ENCODE measurements around the gene RPL22. TPM values are rescaled to one million over a fixed set of nuclear protein-coding genes. Genes with fewer than 3 reads are reported as not detected.

Gene RPL22
- total RNA-seq, 3 donors from 2014 or later, result 210 to 329 (median 306) TPM

GRCh38 chr1:6142036-6142621 lies 57.3 kb downstream of the RPL22 start:
- H3K27me3 ChIP-seq, result peaks cover 0 to 8% of the 10 kb centered on the region in 2 donors
- H3K36me3 ChIP-seq, result no peaks in the 10 kb centered on the region
- no peak overlapping the region for H3K4me3 ChIP-seq
- DNase-seq (ENCODE audit: low spot score in 2 of 2), result no peak
- no peaks in the 10 kb centered on the region for H3K9me3 ChIP-seq
- intact Hi-C loops (cut with DNase I; ENCODE audit: low total_unique reads), result no loop called here
- no peaks in the 10 kb centered on the region for H3K4me1 ChIP-seq
- no peak overlapping the region for H3K27ac ChIP-seq
- TF ChIP-seq CTCF (IDR thresholded peaks at IDR 0.05), result no peak

GRCh38 chr1:6141592-6141991 lies 57.8 kb downstream of the RPL22 start:
- no peaks in the 10 kb centered on the region for H3K9me3 ChIP-seq
- no peak overlapping the region for H3K4me3 ChIP-seq
- DNase-seq (ENCODE audit: low spot score in 2 of 2), result no peak
- H3K36me3 ChIP-seq, result no peaks in the 10 kb centered on the region
- TF ChIP-seq CTCF (IDR thresholded peaks at IDR 0.05), result no peak
- no peak for TF ChIP-seq POLR2AphosphoS5 (IDR thresholded peaks at IDR 0.05)
- TF ChIP-seq POLR2A (IDR thresholded peaks at IDR 0.05), result no peak
- H3K27ac ChIP-seq, result no peak overlapping the region
- no peaks in the 10 kb centered on the region for H3K4me1 ChIP-seq
- intact Hi-C loops (cut with DNase I; ENCODE audit: low total_unique reads), result no loop called here
- H3K27me3 ChIP-seq, result peaks cover 0 to 3% of the 10 kb centered on the region in 2 donors

- no peak for DNase-seq (ENCODE audit: low spot score in 2 of 2)
- TF ChIP-seq CTCF (IDR thresholded peaks at IDR 0.05) (no peak), POLR2A (IDR thresholded peaks at IDR 0.05) (no peak), POLR2AphosphoS5 (IDR thresholded peaks at IDR 0.05) (no peak)
These were observed 59.0 kb downstream of the RPL22 start for GRCh38 chr1:6140413-6140812.

GRCh38 chr1:6137758-6138157 lies 61.6 kb downstream of the RPL22 start:
- intact Hi-C loops (cut with DNase I; ENCODE audit: low total_unique reads), result no loop called here
- Histone ChIP-seq H3K27me3 (no peaks in the 10 kb centered on the region), H3K4me3 (no peak overlapping the region), H3K4me1 (no peaks in the 10 kb centered on the region), H3K9me3 (no peaks in the 10 kb centered on the region), H3K27ac (no peak overlapping the region), H3K36me3 (no peaks in the 10 kb centered on the region)
- DNase-seq (ENCODE audit: low spot score in 2 of 2), result no peak
- TF ChIP-seq CTCF (IDR thresholded peaks at IDR 0.05) (no peak), POLR2AphosphoS5 (IDR thresholded peaks at IDR 0.05) (no peak), POLR2A (IDR thresholded peaks at IDR 0.05) (no peak)

More at GRCh38 chr1:6140413-6140812, 59.0 kb downstream of the RPL22 start:
- no peak overlapping the region for H3K4me3 ChIP-seq
- H3K27ac ChIP-seq, result no peak overlapping the region
- H3K36me3 ChIP-seq, result no peaks in the 10 kb centered on the region
- no peaks in the 10 kb centered on the region for H3K9me3 ChIP-seq
- no peaks in the 10 kb centered on the region for H3K4me1 ChIP-seq
- no peaks in the 10 kb centered on the region for H3K27me3 ChIP-seq
- intact Hi-C loops (cut with DNase I; ENCODE audit: low total_unique reads), result no loop called here

DNA sequence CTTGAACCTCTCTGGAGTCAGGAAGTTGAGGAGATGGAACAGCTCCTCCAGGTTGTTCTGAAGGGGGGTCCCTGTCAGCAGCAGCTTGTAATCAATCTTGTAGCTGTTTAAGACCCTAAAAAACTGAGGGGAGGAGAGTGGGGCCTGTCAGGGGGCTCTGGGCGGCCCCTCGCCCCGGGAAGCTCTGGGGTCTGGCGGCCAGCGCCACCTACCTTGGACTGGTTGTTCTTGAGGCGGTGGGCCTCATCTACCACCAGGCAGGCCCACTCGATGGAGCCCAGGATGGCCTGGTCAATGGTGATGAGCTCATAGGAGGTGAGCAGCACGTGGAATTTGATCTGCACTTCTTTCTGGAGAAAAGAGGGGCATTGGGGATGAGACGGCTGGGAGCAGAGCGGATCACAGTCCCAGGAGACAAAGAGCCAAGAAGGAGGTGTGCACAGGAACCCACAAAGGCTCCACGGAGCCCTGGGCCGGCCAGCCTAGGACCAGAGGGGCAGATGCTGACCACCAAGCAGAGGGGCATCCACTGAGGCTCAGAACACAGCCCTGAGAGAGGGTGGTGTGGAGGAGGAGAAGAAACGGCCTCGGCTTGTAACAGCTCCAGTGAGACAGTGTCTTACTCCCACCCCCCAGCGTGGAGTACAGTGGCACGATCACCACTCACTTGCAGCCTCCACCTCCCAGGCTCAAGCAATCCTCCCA lies 62.7 kb downstream of the RPL22 start:
- no peak for TF ChIP-seq POLR2AphosphoS5 (IDR thresholded peaks at IDR 0.05)
- no peak for TF ChIP-seq POLR2A (IDR thresholded peaks at IDR 0.05)
- TF ChIP-seq CTCF (IDR thresholded peaks at IDR 0.05), result no peak
- Histone ChIP-seq H3K36me3 (no peaks in the 10 kb centered on the region), H3K4me3 (no peak overlapping the region), H3K27me3 (no peaks in the 10 kb centered on the region), H3K9me3 (peaks cover 0 to 5% of the 10 kb centered on the region in 2 donors), H3K27ac (no peak overlapping the region), H3K4me1 (no peaks in the 10 kb centered on the region)
- intact Hi-C loops (cut with DNase I; ENCODE audit: low total_unique reads), result loop anchor here (1.0 kb wide), 1 partner anchor 28 kb away; no protein-coding TSS in a partner anchor
- no peak for DNase-seq (ENCODE audit: low spot score in 2 of 2)
